Right atrium auricular region (tissue), 2 donors: ENCODE measurements around the gene MAD1L1. TPM values are rescaled to one million over a fixed set of nuclear protein-coding genes. Genes with fewer than 3 reads are reported as not detected.

Source experiments
- DNase-seq: peaks from one replicate; pipeline ENCODE4 v3.0.0-alpha.2; 2019; ENCODE audit warnings: low spot score
- H3K27ac ChIP-seq, 2 donors: fragments of 200-600 bp; sonication (generic); 1 replicate in 1 of 2; 2 replicates in 1 of 2; pipeline ENCODE4 v1.5.1; 2016 to 2019
- H3K27me3 ChIP-seq, 2 donors: fragments of 200-600 bp; sonication (generic); one replicate each; pipeline versions ENCODE4 v1.5.1 to v1.6.0; 2017 to 2019
- H3K36me3 ChIP-seq: fragments of 200-600 bp; sonication (generic); one replicate; pipeline ENCODE4 v1.5.1; 2016
- H3K4me1 ChIP-seq, 2 donors: fragments of 200-600 bp; sonication (generic); one replicate each; pipeline versions ENCODE4 v1.5.1 to v1.6.0; 2017 to 2019
- H3K4me3 ChIP-seq, 2 donors: fragments of 200-600 bp; sonication (generic); 1 replicate in 1 of 2; 2 replicates in 1 of 2; pipeline ENCODE4 v1.5.1; 2017 to 2019; ENCODE audit warnings: mild to moderate bottlenecking in 1 of 2, moderate library complexity in 1 of 2
- H3K9me3 ChIP-seq, 2 donors: fragments of 200-600 bp; sonication (generic); one replicate each; pipeline ENCODE4 v1.5.1; 2019
- total RNA-seq, 2 donors: library from RNA; depleted of rRNA; stranded (reverse); fragments of >200 nt; gene quantifications; one replicate each; pipeline ENCODE4 v1.1.0, GENCODE V29; 2016
- TF ChIP-seq, protein P1 (sequence below), 2 donors: fragments of 200-600 bp; sonication (generic); IDR thresholded peaks; one replicate each; pipeline ENCODE4 v1.5.1; 2019; ENCODE audit warnings: antibody characterized with exemption in 2 of 2

MAD1L1 gene
- total RNA-seq, 2 donors from 2014 or later, result 13.3 to 31.9 TPM

DNA sequence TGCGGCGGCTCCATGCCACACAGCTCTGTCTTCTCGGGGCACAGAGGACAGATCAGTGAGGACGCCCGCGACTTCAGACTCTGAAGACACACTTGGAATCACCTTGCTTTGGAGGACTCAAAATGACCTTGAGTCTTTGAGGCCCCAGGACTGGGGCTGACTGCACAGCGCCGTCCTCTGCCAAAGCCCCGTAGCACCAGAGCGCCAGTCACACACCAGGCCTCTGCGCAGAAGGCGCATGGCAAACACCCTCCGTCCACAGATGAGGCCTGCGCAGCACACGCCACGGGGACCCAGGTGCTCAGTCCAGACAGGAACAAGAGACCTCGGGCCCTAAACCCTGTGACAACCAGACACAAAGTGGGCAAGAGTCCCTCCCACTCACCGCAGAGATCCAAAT, 134.7 kb downstream of the MAD1L1 start:
- Histone ChIP-seq H3K27me3 (no peaks in the 10 kb centered on the region), H3K9me3 (no peaks in the 10 kb centered on the region), H3K27ac (no peak overlapping the region), H3K4me3 (no peak overlapping the region), H3K36me3 (no peaks in the 10 kb centered on the region), H3K4me1 (peaks cover 0 to 21% of the 10 kb centered on the region in 2 donors)
- TF ChIP-seq, protein P1, sequence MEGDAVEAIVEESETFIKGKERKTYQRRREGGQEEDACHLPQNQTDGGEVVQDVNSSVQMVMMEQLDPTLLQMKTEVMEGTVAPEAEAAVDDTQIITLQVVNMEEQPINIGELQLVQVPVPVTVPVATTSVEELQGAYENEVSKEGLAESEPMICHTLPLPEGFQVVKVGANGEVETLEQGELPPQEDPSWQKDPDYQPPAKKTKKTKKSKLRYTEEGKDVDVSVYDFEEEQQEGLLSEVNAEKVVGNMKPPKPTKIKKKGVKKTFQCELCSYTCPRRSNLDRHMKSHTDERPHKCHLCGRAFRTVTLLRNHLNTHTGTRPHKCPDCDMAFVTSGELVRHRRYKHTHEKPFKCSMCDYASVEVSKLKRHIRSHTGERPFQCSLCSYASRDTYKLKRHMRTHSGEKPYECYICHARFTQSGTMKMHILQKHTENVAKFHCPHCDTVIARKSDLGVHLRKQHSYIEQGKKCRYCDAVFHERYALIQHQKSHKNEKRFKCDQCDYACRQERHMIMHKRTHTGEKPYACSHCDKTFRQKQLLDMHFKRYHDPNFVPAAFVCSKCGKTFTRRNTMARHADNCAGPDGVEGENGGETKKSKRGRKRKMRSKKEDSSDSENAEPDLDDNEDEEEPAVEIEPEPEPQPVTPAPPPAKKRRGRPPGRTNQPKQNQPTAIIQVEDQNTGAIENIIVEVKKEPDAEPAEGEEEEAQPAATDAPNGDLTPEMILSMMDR (IDR thresholded peaks at IDR 0.05), result no peak
- DNase-seq, result no peak

DNA sequence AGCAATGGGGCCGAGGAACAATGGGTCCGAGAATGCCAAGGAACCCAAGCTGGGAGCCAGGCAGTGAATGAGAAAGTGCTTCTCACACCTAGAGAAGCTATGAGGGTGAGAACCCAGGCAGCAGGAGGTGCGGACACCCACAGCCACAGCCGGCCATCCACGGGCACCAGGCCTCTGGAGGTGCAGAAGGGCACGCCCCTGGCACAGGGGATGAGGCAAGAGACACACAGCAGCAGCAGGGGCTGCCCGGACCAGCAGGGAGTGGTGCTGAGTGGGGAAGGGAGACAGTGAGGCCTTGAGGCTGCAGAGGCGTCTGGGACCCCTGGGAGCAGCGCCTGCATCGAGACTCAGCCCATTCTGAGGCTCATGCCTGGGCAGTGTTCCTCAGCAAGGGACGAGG, 135.3 kb downstream of the MAD1L1 start:
- H3K27me3 ChIP-seq, result no peaks in the 10 kb centered on the region
- no peaks in the 10 kb centered on the region for H3K36me3 ChIP-seq
- no peaks in the 10 kb centered on the region for H3K9me3 ChIP-seq
- TF ChIP-seq, protein P1 (IDR thresholded peaks at IDR 0.05), result no peak
- H3K4me1 ChIP-seq, result peaks cover 0 to 21% of the 10 kb centered on the region in 2 donors
- no peak overlapping the region for H3K4me3 ChIP-seq
- H3K27ac ChIP-seq, result no peak overlapping the region
- no peak for DNase-seq

DNA sequence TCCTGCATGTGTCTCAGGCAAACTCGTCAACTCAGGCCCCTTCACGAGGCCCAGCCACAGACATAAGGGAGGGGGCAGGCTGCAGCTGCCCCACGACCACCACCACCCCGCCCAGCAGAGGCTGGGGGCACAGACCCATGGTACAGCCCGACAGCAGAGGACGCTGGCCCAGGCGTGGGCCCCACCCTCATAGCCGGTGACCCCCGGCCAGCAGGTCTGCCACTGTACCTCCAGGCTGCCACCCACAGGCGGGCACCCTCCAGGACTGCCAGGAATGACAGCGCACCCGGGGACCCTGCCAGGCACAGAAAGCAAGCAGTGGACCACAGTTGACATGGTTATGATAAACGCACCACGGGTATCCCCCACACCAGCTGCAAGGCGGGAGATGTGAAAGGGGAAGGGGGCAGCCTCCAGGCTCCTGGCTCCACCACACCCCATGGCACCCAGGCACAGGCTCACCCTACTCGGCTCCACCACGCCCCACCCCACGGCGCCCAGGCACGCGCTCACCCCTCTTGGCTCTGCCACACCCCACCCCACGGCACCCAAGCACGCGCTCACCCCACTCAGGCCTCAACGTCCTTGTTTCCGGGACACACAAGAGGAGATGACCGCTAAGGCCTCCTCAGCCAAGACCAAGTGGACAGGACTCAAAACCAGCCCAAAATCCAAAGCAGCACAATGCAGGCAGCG, 135.9 kb downstream of the MAD1L1 start:
- Histone ChIP-seq H3K4me1 (peaks cover 0 to 21% of the 10 kb centered on the region in 2 donors), H3K4me3 (no peak overlapping the region), H3K27me3 (no peaks in the 10 kb centered on the region), H3K36me3 (no peaks in the 10 kb centered on the region), H3K27ac (no peak overlapping the region), H3K9me3 (no peaks in the 10 kb centered on the region)
- TF ChIP-seq, protein P1 (IDR thresholded peaks at IDR 0.05), result no peak
- DNase-seq, result no peak

DNA sequence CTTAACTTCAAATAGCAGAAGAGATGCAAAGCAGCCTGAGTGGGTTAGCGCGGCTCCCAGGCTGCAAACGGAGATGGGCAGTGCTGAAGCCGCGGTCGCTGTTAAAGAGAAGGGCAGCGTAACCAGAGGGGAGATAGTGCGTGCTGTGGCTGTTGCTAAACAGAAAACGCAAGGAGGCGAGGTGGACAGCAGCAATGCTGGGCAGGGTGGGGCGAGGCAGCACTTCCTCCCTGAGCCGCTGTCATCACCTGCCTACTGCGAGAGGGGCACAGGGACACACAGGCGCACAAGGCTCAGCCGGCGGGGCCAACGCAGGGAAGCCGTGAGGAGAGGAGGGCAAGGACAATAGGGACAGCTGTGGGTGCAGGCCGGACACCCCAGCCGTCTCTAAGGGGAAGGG, 137.3 kb downstream of the MAD1L1 start:
- H3K27me3 ChIP-seq, result no peaks in the 10 kb centered on the region
- no peak overlapping the region for H3K27ac ChIP-seq
- peaks cover 0 to 16% of the 10 kb centered on the region in 2 donors for H3K4me1 ChIP-seq
- no peaks in the 10 kb centered on the region for H3K9me3 ChIP-seq
- TF ChIP-seq, protein P1 (IDR thresholded peaks at IDR 0.05), result no peak
- H3K36me3 ChIP-seq, result no peaks in the 10 kb centered on the region
- DNase-seq, result no peak
- no peak overlapping the region for H3K4me3 ChIP-seq

DNA sequence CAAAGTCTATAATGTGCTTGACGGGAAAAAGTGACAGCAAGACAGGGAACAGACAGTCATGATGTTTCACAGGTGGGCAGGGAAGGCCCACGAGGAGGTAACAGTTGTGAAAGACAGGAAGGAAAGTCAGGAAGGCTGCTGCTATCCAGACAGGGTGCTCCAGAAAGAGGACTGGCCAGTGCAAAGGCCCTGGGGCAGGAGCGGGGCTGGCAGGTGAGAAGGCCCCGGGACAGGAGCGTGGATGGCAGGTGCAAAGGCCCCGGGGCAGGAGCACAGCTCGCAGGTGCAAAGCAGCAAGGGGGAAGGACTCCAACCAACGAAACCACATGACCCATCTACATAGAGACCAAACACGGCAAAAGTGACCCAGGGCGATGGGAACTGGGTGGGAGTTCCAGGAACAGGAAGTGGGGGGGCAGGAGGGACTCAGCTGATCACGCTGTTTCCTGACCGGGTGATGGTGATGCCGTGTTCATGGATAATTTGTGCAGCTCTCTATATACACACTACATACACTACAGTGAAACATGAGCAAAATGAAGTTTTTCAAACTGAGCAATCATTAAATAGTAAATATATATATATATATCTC, 138.2 kb downstream of the MAD1L1 start:
- Histone ChIP-seq H3K27ac (no peak overlapping the region), H3K4me1 (peaks cover 0 to 7% of the 10 kb centered on the region in 2 donors), H3K36me3 (no peaks in the 10 kb centered on the region), H3K9me3 (no peaks in the 10 kb centered on the region), H3K27me3 (no peaks in the 10 kb centered on the region), H3K4me3 (no peak overlapping the region)
- TF ChIP-seq, protein P1 (IDR thresholded peaks at IDR 0.05), result no peak
- DNase-seq, result no peak
